B cell (primary cell): ENCODE measurements around the gene TRIOBP. TPM values are rescaled to one million over a fixed set of nuclear protein-coding genes. Genes with fewer than 3 reads are reported as not detected.

Experiments
- ATAC-seq: fragments of 200-7000 bp; cut with Tn5 transposase; one replicate; pipeline ENCODE4 v1.10.0; 2021; ENCODE audit warnings: low read depth, mild to moderate bottlenecking, moderate number of reproducible peaks, moderate library complexity
- CTCF ChIA-PET: fragments of 350-600 bp; sonication (Branson Sonifier 250); formaldehyde crosslinking; loops from one replicate; lab custom pipeline; 2021; ENCODE audit warnings: antibody characterized with exemption, inconsistent platforms; lab: Charles Lee
- POLR2A ChIA-PET: fragments of 350-600 bp; sonication (Branson Sonifier 250); formaldehyde crosslinking; loops from one replicate; lab custom pipeline; 2021; ENCODE audit warnings: antibody characterized with exemption; lab: Charles Lee
- DNase-seq: peaks from one replicate; pipeline ENCODE4 v3.0.0; 2013
- H2AFZ ChIP-seq: 2 replicates; pipeline ENCODE4 v1.6.1; 2012; ENCODE audit warnings: mild to moderate bottlenecking, low read depth, low read length; ENCODE audit not compliant: insufficient read depth, poor library complexity, severe bottlenecking
- H3K27ac ChIP-seq, 2 donors: 1 replicate in 1 of 2; 2 replicates in 1 of 2; pipeline ENCODE4 v1.5.1; 2012 to 2013; ENCODE audit warnings: low read length in 2 of 2, mild to moderate bottlenecking in 2 of 2, moderate library complexity in 1 of 2
- H3K27me3 ChIP-seq, 4 experiments: fragments of 200-600 bp in 1 of 4; sonication (generic) in 1 of 4; replicated peaks in 1 of 4; 1 replicate in 2 of 4; 2 replicates in 2 of 4; pipeline versions ENCODE4 v1.6.1 to v1.7.0; 2013 to 2016; ENCODE audit warnings: low read length in 3 of 4, mild to moderate bottlenecking in 2 of 4, mixed read lengths in 1 of 4, moderate library complexity in 1 of 4; ENCODE audit not compliant: insufficient read depth in 4 of 4, control insufficient read depth in 3 of 4; ENCODE audit errors: control extremely low read depth in 1 of 4
- H3K36me3 ChIP-seq, 2 experiments: replicated peaks in 1 of 2; 1 replicate in 1 of 2; 2 replicates in 1 of 2; pipeline versions ENCODE4 v1.6.1 to v1.7.1; 2013; ENCODE audit warnings: low read length in 1 of 2; ENCODE audit not compliant: insufficient read depth in 2 of 2, control insufficient read depth in 1 of 2; ENCODE audit errors: control extremely low read depth in 1 of 2, extremely low read depth in 1 of 2
- H3K4me1 ChIP-seq, 2 donors: fragments of 200-600 bp in 1 of 2; sonication (generic) in 1 of 2; 1 replicate in 1 of 2; 2 replicates in 1 of 2; pipeline versions ENCODE4 v1.5.1 to v1.6.1; 2013 to 2017; ENCODE audit warnings: low read length in 2 of 2; ENCODE audit not compliant: control insufficient read depth in 2 of 2, insufficient read depth in 2 of 2
- H3K4me2 ChIP-seq: replicated peaks from 2 replicates; pipeline ENCODE3; 2012; ENCODE audit warnings: mild to moderate bottlenecking, low read depth, low read length; ENCODE audit not compliant: poor library complexity, severe bottlenecking
- H3K4me3 ChIP-seq, 5 experiments: fragments of 200-600 bp in 1 of 5; sonication (generic) in 1 of 5; 1 replicate in 3 of 5; 2 replicates in 2 of 5; pipeline versions ENCODE4 v1.5.1 to v1.7.0; 2011 to 2016; ENCODE audit warnings: low read length in 4 of 5, mild to moderate bottlenecking in 4 of 5, low read depth in 2 of 5, control low read depth in 1 of 5, moderate library complexity in 1 of 5; ENCODE audit not compliant: insufficient read depth in 1 of 5; ENCODE audit errors: control extremely low read depth in 1 of 5, extremely low read depth in 1 of 5
- H3K79me2 ChIP-seq: fragments of 200-600 bp; sonication (generic); one replicate; pipeline ENCODE4 v1.6.0; 2016; ENCODE audit warnings: low read length; ENCODE audit not compliant: control insufficient read depth, insufficient read depth
- H3K9ac ChIP-seq: fragments of 200-600 bp; sonication (generic); 2 replicates; pipeline ENCODE4 v1.6.1; 2017; ENCODE audit warnings: mild to moderate bottlenecking, low read length, moderate library complexity
- H3K9me3 ChIP-seq, 3 donors: one replicate each; pipeline versions ENCODE4 v1.6.1 to v1.7.1; 2013; ENCODE audit warnings: low read length in 2 of 3; ENCODE audit not compliant: control insufficient read depth in 2 of 3, insufficient read depth in 1 of 3; ENCODE audit errors: control extremely low read depth in 1 of 3
- H4K20me1 ChIP-seq: 2 replicates; pipeline ENCODE4 v1.6.0; 2012; ENCODE audit warnings: mild to moderate bottlenecking, low read length; ENCODE audit not compliant: insufficient read depth, control insufficient read depth, poor library complexity, severe bottlenecking
- H3K27ac Mint-ChIP-seq: one replicate; pipeline ENCODE4 v1.8.0; 2021; ENCODE audit warnings: mixed read lengths
- H3K27me3 Mint-ChIP-seq: one replicate; pipeline ENCODE4 v1.8.0; 2021; ENCODE audit warnings: mixed read lengths
- H3K4me1 Mint-ChIP-seq: one replicate; pipeline ENCODE4 v1.8.0; 2021; ENCODE audit warnings: mixed read lengths
- H3K4me3 Mint-ChIP-seq: one replicate; pipeline ENCODE4 v1.8.0; 2021; ENCODE audit warnings: mixed read lengths
- H3K9me3 Mint-ChIP-seq: one replicate; pipeline ENCODE4 v1.8.0; 2022; ENCODE audit warnings: mixed read lengths; ENCODE audit not compliant: insufficient read depth
- CTCF ChIP-seq: fragments of 200-600 bp; IDR thresholded peaks from one replicate; pipeline ENCODE4 v1.8.0; 2022; ENCODE audit warnings: antibody characterized with exemption, mild to moderate bottlenecking
- EZH2 ChIP-seq: IDR thresholded peaks from 2 replicates; pipeline ENCODE4 v1.6.1; 2012; ENCODE audit warnings: borderline replicate concordance, low read depth, mild to moderate bottlenecking, moderate library complexity, low read length; ENCODE audit not compliant: insufficient read depth, poor library complexity, severe bottlenecking
- WGBS: methylation state at CpG from one replicate; pipeline ENCODE4 v1.1.5; 2013; ENCODE audit warnings: missing lambda C conversion rate; ENCODE audit not compliant: insufficient coverage; 5-methylcytosine and 5-hydroxymethylcytosine counted together
- intact Hi-C: fragments of 100-400 bp; cut with micrococcal nuclease; formaldehyde crosslinking; loops from one replicate; pipeline ENCODE4 v1.10.0; 2022
- polyA plus RNA-seq: library from polyadenylated mRNA; depleted of rRNA; stranded (reverse); fragments of >200 nt; gene quantifications from 2 replicates; pipeline ENCODE4 v1.2.3, GENCODE V29; 2012
- total RNA-seq, 2 donors: library from RNA; stranded (reverse); fragments of 120-200 nt in 1 of 2; gene quantifications; 1 replicate in 1 of 2; 2 replicates in 1 of 2; pipeline versions ENCODE4 v1.2.3 to v1.2.4, GENCODE V29; 2013 to 2022

TRIOBP gene
- total and polyA plus RNA-seq, 2 donors (not counting 1 experiment from before 2014, with no cell fraction given), result 26.8 to 47.5 TPM

- no peak for DNase-seq
- no peak for TF ChIP-seq CTCF
- TF ChIP-seq EZH2, result no peak
- H3K27ac Mint-ChIP-seq, result peak overlapping the region; percentile 27
- H3K27ac ChIP-seq, result no peak overlapping the region
- peaks cover 34% of the 10 kb centered on the region for H3K4me1 Mint-ChIP-seq
- no peaks in the 10 kb centered on the region for H3K9me3 ChIP-seq
- no peak for ATAC-seq
- no peaks in the 10 kb centered on the region for H3K27me3 ChIP-seq
- no peak overlapping the region for H3K9ac ChIP-seq
- H3K27me3 Mint-ChIP-seq, result no peaks in the 10 kb centered on the region
- H3K9me3 Mint-ChIP-seq, result no peaks in the 10 kb centered on the region
- no peaks in the 10 kb centered on the region for H4K20me1 ChIP-seq
- H3K79me2 ChIP-seq, result peaks cover 25% of the 10 kb centered on the region
- no peak overlapping the region for H3K4me3 ChIP-seq
- POLR2A ChIA-PET, result interaction anchor here (0.8 to 1.1 kb wide), 3 partner anchors 19 to 502 kb away, joined by 3 to 5 read pairs (median 4); partner anchors contain the start of gene PDXP
- WGBS, result 91% methylated on average over 4 of the region's 8 CpGs
- no peak overlapping the region for H3K4me2 ChIP-seq
- peaks cover 21 to 42% of the 10 kb centered on the region in 2 donors for H3K4me1 ChIP-seq
- CTCF ChIA-PET, result interaction anchor here (1.4 to 23.0 kb wide), 6 partner anchors 9 to 72 kb away, joined by 4 to 501 read pairs (median 126); partner anchors contain the start of genes GGA1, LGALS1, PDXP and SH3BP1
- H3K36me3 ChIP-seq, result no peaks in the 10 kb centered on the region
- H3K4me3 Mint-ChIP-seq, result peak overlapping the region; percentile 52
- H2AFZ ChIP-seq, result no peak overlapping the region
- intact Hi-C loops, result no loop called here
These were observed 17.2 kb upstream of the TRIOBP start for GRCh38 chr22:37679670-37680069.

GRCh38 chr22:37680191-37680851 lies 16.5 kb upstream of the TRIOBP start:
- Histone ChIP-seq H3K27me3 (no peaks in the 10 kb centered on the region), H3K4me2 (no peak overlapping the region), H4K20me1 (no peaks in the 10 kb centered on the region), H2AFZ (no peak overlapping the region), H3K9ac (no peak overlapping the region), H3K79me2 (peaks cover 19% of the 10 kb centered on the region), H3K27ac (no peak overlapping the region), H3K9me3 (no peaks in the 10 kb centered on the region), H3K36me3 (no peaks in the 10 kb centered on the region), H3K4me1 (peaks cover 15 to 39% of the 10 kb centered on the region in 2 donors), H3K4me3 (no peak overlapping the region)
- WGBS, result 100% methylated on average over 3 of the region's 7 CpGs
- POLR2A ChIA-PET, result interaction anchor here (0.7 to 2.2 kb wide), 6 partner anchors 14 to 502 kb away, joined by 3 to 13 read pairs (median 4); partner anchors contain the start of genes GGA1 and PDXP
- CTCF ChIA-PET, result interaction anchor here (0.9 to 23.0 kb wide), 8 partner anchors 9 to 83 kb away, joined by 3 to 501 read pairs (median 38); partner anchors contain the start of genes GGA1, LGALS1, PDXP and SH3BP1
- Mint-ChIP-seq H3K4me3 (no peak overlapping the region), H3K9me3 (no peaks in the 10 kb centered on the region), H3K27ac (peak overlapping the region; percentile 10), H3K4me1 (peaks cover 31% of the 10 kb centered on the region), H3K27me3 (no peaks in the 10 kb centered on the region)
- no peak for TF ChIP-seq EZH2
- no peak for TF ChIP-seq CTCF
- ATAC-seq (no peak), DNase-seq (no peak)
- intact Hi-C loops, result no loop called here
